ENCODE measurements around the gene SLC9A3.
"Not testable (repeated sequence)": the region's sequence is repeated elsewhere in the genome, so short reads cannot be mapped to it uniquely, and the experiment has no call there.

SLC9A3 gene

GRCh38 chr5:523441-524222 lies 617 bp downstream of the SLC9A3 start:
- no peak for DNase-seq

GRCh38 chr5:522899-523440 lies 1.3 kb downstream of the SLC9A3 start:
- no peak for DNase-seq

- DNase-seq = no peak
These were observed 2.1 kb downstream of the SLC9A3 start for GRCh38 chr5:522116-522515.

- no peak for DNase-seq
These were observed 2.6 kb downstream of the SLC9A3 start for GRCh38 chr5:521680-522079.

GRCh38 chr5:520850-521226 lies 3.4 kb downstream of the SLC9A3 start:
- DNase-seq = no peak

- DNase-seq = no peak
These were observed 3.9 kb downstream of the SLC9A3 start for GRCh38 chr5:520196-520849.

GRCh38 chr5:518721-519120 lies 5.5 kb downstream of the SLC9A3 start:
- no peak for DNase-seq

- DNase-seq = no peak
These were observed 6.6 kb downstream of the SLC9A3 start for GRCh38 chr5:517535-518100.

- no peak for DNase-seq
These were observed 7.3 kb downstream of the SLC9A3 start for GRCh38 chr5:516980-517379.

- no peak for DNase-seq
These were observed 7.8 kb downstream of the SLC9A3 start for GRCh38 chr5:516338-516925.

GRCh38 chr5:515273-515836 lies 8.9 kb downstream of the SLC9A3 start:
- no peak for DNase-seq

GRCh38 chr5:514673-515072 lies 9.6 kb downstream of the SLC9A3 start:
- no peak for DNase-seq

GRCh38 chr5:514101-514485 lies 10.2 kb downstream of the SLC9A3 start:
- no peak for DNase-seq

- DNase-seq = no peak
These were observed 10.8 kb downstream of the SLC9A3 start for GRCh38 chr5:513216-514100.

GRCh38 chr5:511476-511875 lies 12.8 kb downstream of the SLC9A3 start:
- DNase-seq = no peak

- DNase-seq = no peak
These were observed 13.7 kb downstream of the SLC9A3 start for GRCh38 chr5:510521-510920.

- DNase-seq = no peak
These were observed 14.6 kb downstream of the SLC9A3 start for GRCh38 chr5:509611-510185.

- not testable (repeated sequence) for DNase-seq
These were observed 16.2 kb downstream of the SLC9A3 start for GRCh38 chr5:507986-508575.

- no peak for DNase-seq
These were observed 18.2 kb downstream of the SLC9A3 start for GRCh38 chr5:505951-506525.

- DNase-seq = no peak
These were observed 19.7 kb downstream of the SLC9A3 start for GRCh38 chr5:504326-505154.
